Ascending aorta (tissue), 2 donors: ENCODE data around the gene ENHO. TPM values are rescaled to one million over a fixed set of nuclear protein-coding genes. Genes with fewer than 3 reads are reported as not detected.

Experiments used
- DNase-seq, 2 donors: peaks; one replicate each; pipeline ENCODE4 v3.0.0-alpha.2; 2019; ENCODE audit warnings: low spot score in 2 of 2
- H3K27ac ChIP-seq, 2 donors: fragments of 200-600 bp; sonication (generic); one replicate each; pipeline ENCODE4 v1.5.1; 2016 to 2017; ENCODE audit warnings: mild to moderate bottlenecking in 1 of 2
- H3K27me3 ChIP-seq: fragments of 200-600 bp; sonication (generic); one replicate; pipeline ENCODE4 v1.5.1; 2017
- H3K36me3 ChIP-seq, 2 donors: fragments of 200-600 bp; sonication (generic); one replicate each; pipeline ENCODE4 v1.5.1; 2016
- H3K4me1 ChIP-seq, 2 donors: fragments of 200-600 bp; sonication (generic); one replicate each; pipeline ENCODE4 v1.5.1; 2016 to 2017; ENCODE audit warnings: mild to moderate bottlenecking in 1 of 2
- H3K4me3 ChIP-seq, 2 donors: fragments of 200-600 bp; sonication (generic); one replicate each; pipeline ENCODE4 v1.5.1; 2016 to 2017; ENCODE audit warnings: mild to moderate bottlenecking in 1 of 2
- H3K9me3 ChIP-seq, 2 donors: fragments of 200-600 bp; sonication (generic); one replicate each; pipeline ENCODE4 v1.5.1; 2016
- intact Hi-C: fragments of 100-400 bp; cut with DNase I; formaldehyde crosslinking; loops from one replicate; pipeline ENCODE4 v1.15.1; 2023
- total RNA-seq: library from RNA; depleted of rRNA; stranded (reverse); fragments of >200 nt; gene quantifications from one replicate; pipeline ENCODE4 v1.1.0, GENCODE V29; 2016
- TF ChIP-seq, protein P1 (sequence below), 3 experiments: fragments of 200-600 bp in 2 of 3; fragments of 450-650 bp in 1 of 3; sonication (generic) in 2 of 3; IDR thresholded peaks; one replicate each; pipeline ENCODE4 v1.5.1; 2016 to 2019; ENCODE audit warnings: antibody characterized with exemption in 3 of 3, mild to moderate bottlenecking in 1 of 3, moderate library complexity in 1 of 3

Gene ENHO
- total RNA-seq, 1 donor from 2014 or later, result not detected

DNA sequence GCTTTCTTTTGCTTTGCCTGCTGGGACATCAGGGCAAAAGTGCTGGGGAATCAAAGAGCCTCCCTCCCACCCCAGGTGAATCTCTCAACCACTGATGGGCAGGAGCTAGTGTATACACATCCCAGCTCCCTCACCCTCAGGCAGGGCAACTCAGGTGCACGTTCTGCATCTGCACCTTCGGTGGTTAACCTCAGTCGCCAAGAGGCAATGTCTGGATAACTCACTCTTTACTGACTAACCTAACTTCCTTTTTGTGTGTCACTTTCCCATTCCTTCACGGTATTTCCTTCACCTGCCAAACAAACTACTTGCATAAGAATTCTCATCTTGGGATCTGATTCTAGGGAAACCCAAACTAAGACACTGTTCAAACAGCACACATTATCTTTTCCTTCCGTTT, 40.5 kb upstream of the ENHO start:
- Histone ChIP-seq H3K4me1 (no peaks in the 10 kb centered on the region), H3K36me3 (no peaks in the 10 kb centered on the region), H3K27me3 (no peaks in the 10 kb centered on the region), H3K9me3 (no peaks in the 10 kb centered on the region), H3K4me3 (no peak overlapping the region), H3K27ac (no peak overlapping the region)
- intact Hi-C loops, result no loop called here
- TF ChIP-seq, protein P1, sequence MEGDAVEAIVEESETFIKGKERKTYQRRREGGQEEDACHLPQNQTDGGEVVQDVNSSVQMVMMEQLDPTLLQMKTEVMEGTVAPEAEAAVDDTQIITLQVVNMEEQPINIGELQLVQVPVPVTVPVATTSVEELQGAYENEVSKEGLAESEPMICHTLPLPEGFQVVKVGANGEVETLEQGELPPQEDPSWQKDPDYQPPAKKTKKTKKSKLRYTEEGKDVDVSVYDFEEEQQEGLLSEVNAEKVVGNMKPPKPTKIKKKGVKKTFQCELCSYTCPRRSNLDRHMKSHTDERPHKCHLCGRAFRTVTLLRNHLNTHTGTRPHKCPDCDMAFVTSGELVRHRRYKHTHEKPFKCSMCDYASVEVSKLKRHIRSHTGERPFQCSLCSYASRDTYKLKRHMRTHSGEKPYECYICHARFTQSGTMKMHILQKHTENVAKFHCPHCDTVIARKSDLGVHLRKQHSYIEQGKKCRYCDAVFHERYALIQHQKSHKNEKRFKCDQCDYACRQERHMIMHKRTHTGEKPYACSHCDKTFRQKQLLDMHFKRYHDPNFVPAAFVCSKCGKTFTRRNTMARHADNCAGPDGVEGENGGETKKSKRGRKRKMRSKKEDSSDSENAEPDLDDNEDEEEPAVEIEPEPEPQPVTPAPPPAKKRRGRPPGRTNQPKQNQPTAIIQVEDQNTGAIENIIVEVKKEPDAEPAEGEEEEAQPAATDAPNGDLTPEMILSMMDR (IDR thresholded peaks at IDR 0.05), result no peak
- DNase-seq, result no peak

DNA sequence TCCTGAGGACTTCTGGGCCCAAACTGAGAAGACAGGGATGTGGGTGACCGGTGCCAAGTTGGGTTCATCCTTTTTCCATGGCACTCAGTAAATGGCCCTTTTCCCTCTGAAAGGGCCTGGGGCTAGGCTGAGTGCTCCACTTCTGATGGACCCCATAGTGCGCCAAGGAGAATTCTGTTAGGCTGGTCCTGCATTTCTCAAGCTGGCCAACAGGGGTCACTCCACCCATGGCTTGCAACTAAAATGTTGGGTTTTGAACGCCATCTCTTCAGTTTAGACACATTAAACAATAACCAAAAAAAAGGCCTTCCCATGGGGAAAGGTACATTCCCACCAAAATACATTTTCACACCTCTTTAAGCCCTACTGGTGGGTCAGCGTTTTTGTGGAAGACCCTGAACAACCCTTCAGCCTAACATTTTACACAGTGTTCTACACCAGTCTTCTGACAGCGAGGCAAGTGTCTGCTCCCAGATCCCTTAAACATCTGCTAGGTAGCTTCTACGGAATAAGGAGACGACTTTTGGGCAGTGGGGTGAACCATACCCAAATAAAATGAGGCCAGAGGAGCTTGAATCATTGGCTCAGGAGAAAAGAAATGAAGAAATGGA, 39.5 kb upstream of the ENHO start:
- Histone ChIP-seq H3K27ac (no peak overlapping the region), H3K36me3 (no peaks in the 10 kb centered on the region), H3K9me3 (no peaks in the 10 kb centered on the region), H3K4me1 (no peaks in the 10 kb centered on the region), H3K4me3 (no peak overlapping the region), H3K27me3 (no peaks in the 10 kb centered on the region)
- intact Hi-C loops, result no loop called here
- no peak for DNase-seq
- TF ChIP-seq, protein P1 (IDR thresholded peaks at IDR 0.05), result peak in 2 of 3 experiments; percentile 24 to 30

DNA sequence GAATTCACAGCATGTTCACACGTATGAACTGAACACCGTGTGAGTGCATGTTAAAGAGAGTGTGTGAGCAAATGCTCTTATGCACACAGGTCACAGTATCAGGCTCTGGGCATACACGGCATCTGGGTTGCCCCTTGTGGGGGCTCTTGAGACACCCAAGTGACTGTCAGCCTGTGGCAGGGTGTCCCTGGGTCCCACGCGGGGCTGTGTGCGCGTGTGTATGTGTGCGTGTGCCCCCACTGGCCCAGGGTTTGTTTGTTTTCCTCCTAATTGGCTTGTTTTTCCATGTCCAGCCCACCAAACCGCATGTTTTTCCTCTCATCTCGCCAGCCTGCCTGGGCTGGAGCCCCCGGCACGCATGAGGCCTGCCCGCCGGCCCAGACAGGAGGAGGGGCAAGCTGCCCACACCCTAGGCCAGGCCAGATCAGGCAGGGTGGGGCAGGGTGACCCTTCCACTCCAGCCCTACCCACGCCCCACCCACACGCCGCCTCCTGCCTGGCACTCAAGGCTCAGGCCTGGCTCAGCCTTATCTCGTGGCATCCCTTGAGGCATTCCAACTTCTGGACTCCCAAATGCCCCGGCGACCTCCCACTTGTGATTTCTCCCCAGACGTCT, 37.9 kb upstream of the ENHO start:
- Histone ChIP-seq H3K9me3 (no peaks in the 10 kb centered on the region), H3K36me3 (no peaks in the 10 kb centered on the region), H3K27ac (no peak overlapping the region), H3K27me3 (no peaks in the 10 kb centered on the region), H3K4me3 (no peak overlapping the region), H3K4me1 (no peaks in the 10 kb centered on the region)
- TF ChIP-seq, protein P1 (IDR thresholded peaks at IDR 0.05), result no peak
- intact Hi-C loops, result no loop called here
- DNase-seq, result no peak

DNA sequence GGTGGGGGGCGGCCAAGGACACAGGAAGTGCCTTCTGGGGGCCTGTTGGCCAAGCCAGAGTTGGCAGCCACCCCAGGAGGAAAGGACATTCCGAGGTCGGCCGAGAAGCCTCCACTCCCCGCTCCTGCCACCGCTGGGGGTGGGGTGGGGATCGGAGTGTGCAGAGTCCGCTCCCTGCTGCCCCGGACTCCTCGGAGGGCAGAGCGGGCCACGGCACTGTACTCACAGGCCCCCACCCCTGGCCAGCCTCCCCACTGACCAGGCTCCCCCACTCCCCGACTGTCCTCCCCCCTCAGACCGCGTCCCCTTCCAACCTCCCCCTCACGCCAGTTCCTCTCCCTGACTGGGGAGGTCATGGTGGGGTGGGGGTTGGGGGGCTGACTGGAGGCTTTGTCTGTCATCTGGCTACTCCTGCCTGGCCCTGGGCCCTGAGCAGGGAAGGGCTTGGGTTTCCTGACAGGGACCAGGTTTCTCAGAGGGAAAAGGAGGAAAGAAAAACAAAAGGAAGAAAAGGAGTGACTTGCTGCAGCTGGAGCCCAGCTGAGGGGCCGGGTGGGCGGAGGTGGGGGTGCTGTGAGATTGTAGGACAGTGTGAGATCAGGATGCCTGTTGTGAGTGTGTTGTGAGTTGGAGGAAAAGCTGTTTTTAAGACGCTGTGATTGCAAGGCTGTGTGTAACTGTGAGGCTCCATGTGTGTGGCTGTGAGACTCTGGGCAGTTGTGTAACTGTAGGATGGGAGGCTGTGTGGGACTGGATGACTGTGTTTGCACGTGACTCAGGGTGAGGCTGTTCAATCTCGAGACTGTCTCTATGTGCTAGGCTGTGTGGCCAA, 37.0 kb upstream of the ENHO start:
- DNase-seq, result no peak
- H3K27me3 ChIP-seq, result no peaks in the 10 kb centered on the region
- intact Hi-C loops, result no loop called here
- H3K9me3 ChIP-seq, result no peaks in the 10 kb centered on the region
- no peak overlapping the region for H3K4me3 ChIP-seq
- TF ChIP-seq, protein P1 (IDR thresholded peaks at IDR 0.05), result no peak
- no peak overlapping the region for H3K27ac ChIP-seq
- H3K4me1 ChIP-seq, result no peaks in the 10 kb centered on the region
- no peaks in the 10 kb centered on the region for H3K36me3 ChIP-seq

DNA sequence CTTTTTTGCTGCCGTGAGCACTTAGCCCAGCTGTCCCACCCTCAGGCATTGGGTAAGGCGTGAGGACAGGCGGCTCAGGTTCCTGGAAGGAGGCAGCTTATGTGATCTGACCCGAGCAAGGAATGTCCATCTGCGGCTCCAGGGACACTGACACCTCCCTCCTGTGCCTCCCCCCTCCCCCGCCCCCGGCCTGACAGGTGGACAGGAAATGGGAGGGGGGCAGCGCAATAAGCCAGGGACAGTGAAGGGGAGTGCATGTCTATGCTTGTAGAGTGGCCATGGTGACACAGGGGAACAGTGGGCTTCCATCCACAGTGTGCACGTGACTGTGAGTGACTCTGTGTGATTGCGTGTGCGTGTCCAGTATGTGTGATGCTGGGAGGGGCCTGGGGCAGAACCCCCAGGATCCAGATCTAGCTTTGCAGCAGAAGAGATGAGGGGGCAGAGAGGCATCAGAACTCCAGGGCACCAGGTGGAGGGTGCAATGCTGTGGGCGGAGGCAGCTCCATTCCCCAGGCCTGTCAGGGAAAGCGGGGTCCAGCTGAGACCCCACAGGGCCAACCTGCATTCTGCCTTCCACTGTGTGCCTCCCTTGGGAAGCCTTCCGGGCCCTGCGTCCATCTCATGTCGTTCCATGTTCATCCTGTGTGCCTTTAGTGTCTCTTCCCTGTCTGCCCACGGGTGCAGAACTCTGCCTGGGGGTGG, 36.3 kb upstream of the ENHO start:
- H3K4me3 ChIP-seq, result no peak overlapping the region
- no peaks in the 10 kb centered on the region for H3K36me3 ChIP-seq
- TF ChIP-seq, protein P1 (IDR thresholded peaks at IDR 0.05), result no peak
- no peak overlapping the region for H3K27ac ChIP-seq
- DNase-seq, result no peak
- H3K27me3 ChIP-seq, result no peaks in the 10 kb centered on the region
- H3K4me1 ChIP-seq, result no peaks in the 10 kb centered on the region
- H3K9me3 ChIP-seq, result no peaks in the 10 kb centered on the region
- intact Hi-C loops, result no loop called here
